ENCODE measurements around the gene TYMS.

DNA sequence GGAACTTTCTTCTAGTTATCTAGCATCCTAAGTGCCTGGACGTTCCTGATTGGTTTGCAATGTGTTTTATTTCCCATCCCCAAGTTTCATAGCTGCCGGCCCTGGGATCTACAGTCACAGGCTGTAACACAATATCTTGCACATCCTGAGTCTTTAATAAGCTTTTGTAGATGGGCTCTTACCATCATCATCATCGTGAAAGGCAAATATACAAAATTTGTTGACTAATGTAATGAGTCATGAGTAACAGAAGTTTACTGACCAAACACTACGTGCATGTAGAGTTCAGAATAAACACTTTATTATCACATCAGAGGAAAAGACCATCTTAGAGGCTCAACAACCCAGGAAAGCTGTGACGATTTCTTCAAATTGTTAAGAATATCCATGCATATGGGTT, 8.1 kb upstream of the TYMS start:
- TF ChIP-seq, protein P1, sequence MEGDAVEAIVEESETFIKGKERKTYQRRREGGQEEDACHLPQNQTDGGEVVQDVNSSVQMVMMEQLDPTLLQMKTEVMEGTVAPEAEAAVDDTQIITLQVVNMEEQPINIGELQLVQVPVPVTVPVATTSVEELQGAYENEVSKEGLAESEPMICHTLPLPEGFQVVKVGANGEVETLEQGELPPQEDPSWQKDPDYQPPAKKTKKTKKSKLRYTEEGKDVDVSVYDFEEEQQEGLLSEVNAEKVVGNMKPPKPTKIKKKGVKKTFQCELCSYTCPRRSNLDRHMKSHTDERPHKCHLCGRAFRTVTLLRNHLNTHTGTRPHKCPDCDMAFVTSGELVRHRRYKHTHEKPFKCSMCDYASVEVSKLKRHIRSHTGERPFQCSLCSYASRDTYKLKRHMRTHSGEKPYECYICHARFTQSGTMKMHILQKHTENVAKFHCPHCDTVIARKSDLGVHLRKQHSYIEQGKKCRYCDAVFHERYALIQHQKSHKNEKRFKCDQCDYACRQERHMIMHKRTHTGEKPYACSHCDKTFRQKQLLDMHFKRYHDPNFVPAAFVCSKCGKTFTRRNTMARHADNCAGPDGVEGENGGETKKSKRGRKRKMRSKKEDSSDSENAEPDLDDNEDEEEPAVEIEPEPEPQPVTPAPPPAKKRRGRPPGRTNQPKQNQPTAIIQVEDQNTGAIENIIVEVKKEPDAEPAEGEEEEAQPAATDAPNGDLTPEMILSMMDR (IDR thresholded peaks at IDR 0.05 in 4 of 5, conservative IDR thresholded peaks at IDR 0.05 in 1 of 5): no peak
- no peak for TF ChIP-seq POLR2A (IDR thresholded peaks at IDR 0.05)
